ENCODE measurements around the gene NPBWR2.

The NPBWR2 gene

GRCh38 chr20:64115171-64115911 is 8.0 kb upstream of the NPBWR2 start:
- H3K36me3 ChIP-seq = no peaks in the 10 kb centered on the region
- DNase-seq = no peak
- TF ChIP-seq CTCF (IDR thresholded peaks at IDR 0.05; ENCODE audit: low read depth, low read length) = no peak
- no peaks in the 10 kb centered on the region for H3K27me3 ChIP-seq
- no peak overlapping the region for H3K4me3 ChIP-seq (ENCODE audit: low read depth, low read length)
- H3K4me1 ChIP-seq = peaks cover 44% of the 10 kb centered on the region
- H3K9me3 ChIP-seq = no peaks in the 10 kb centered on the region

- no peaks in the 10 kb centered on the region for H3K9me3 ChIP-seq
- DNase-seq = no peak
- H3K4me3 ChIP-seq (ENCODE audit: low read depth, low read length) = no peak overlapping the region
- no peaks in the 10 kb centered on the region for H3K27me3 ChIP-seq
- peaks cover 48% of the 10 kb centered on the region for H3K4me1 ChIP-seq
- H3K36me3 ChIP-seq = no peaks in the 10 kb centered on the region
- TF ChIP-seq CTCF (IDR thresholded peaks at IDR 0.05; ENCODE audit: low read depth, low read length) = no peak
These were observed 7.1 kb upstream of the NPBWR2 start for GRCh38 chr20:64114356-64114971.

GRCh38 chr20:64113796-64114355 is 6.5 kb upstream of the NPBWR2 start:
- peaks cover 51% of the 10 kb centered on the region for H3K4me1 ChIP-seq
- TF ChIP-seq CTCF (IDR thresholded peaks at IDR 0.05; ENCODE audit: low read depth, low read length) = no peak
- no peaks in the 10 kb centered on the region for H3K9me3 ChIP-seq
- H3K4me3 ChIP-seq (ENCODE audit: low read depth, low read length) = no peak overlapping the region
- DNase-seq = no peak
- H3K27me3 ChIP-seq = no peaks in the 10 kb centered on the region
- no peaks in the 10 kb centered on the region for H3K36me3 ChIP-seq

- H3K4me1 ChIP-seq = peaks cover 51% of the 10 kb centered on the region
- no peak overlapping the region for H3K4me3 ChIP-seq (ENCODE audit: low read depth, low read length)
- H3K9me3 ChIP-seq = no peaks in the 10 kb centered on the region
- no peaks in the 10 kb centered on the region for H3K36me3 ChIP-seq
- no peak for TF ChIP-seq CTCF (IDR thresholded peaks at IDR 0.05; ENCODE audit: low read depth, low read length)
- no peaks in the 10 kb centered on the region for H3K27me3 ChIP-seq
- DNase-seq = no peak
These were observed 6.0 kb upstream of the NPBWR2 start for GRCh38 chr20:64113444-64113775.

- Histone ChIP-seq H3K4me1 (peaks cover 51% of the 10 kb centered on the region), H3K9me3 (no peaks in the 10 kb centered on the region)
- DNase-seq = no peak
These were observed 5.5 kb upstream of the NPBWR2 start for GRCh38 chr20:64112691-64113443.

More at GRCh38 chr20:64112691-64113443, 5.5 kb upstream of the NPBWR2 start:
- no peak for TF ChIP-seq CTCF (IDR thresholded peaks at IDR 0.05; ENCODE audit: low read depth, low read length)
- H3K36me3 ChIP-seq = no peaks in the 10 kb centered on the region
- no peaks in the 10 kb centered on the region for H3K27me3 ChIP-seq
- H3K4me3 ChIP-seq (ENCODE audit: low read depth, low read length) = no peak overlapping the region

Measured in BE2C (cell line).